Fibroblast of lung (primary cell): ENCODE results near the gene UCKL1.

Source experiments
- EZH2 ChIP-seq: IDR thresholded peaks from 2 replicates; pipeline ENCODE4 v1.5.1; 2012; ENCODE audit warnings: low read length, control low read depth, mild to moderate bottlenecking; ENCODE audit errors: missing control alignments
- TF ChIP-seq, protein P1 (sequence below), 2 donors: IDR thresholded peaks in 1 of 2; conservative IDR thresholded peaks in 1 of 2; 1 replicate in 1 of 2; 2 replicates in 1 of 2; pipeline ENCODE4 v1.5.1; 2011 to 2012; ENCODE audit warnings: low read length in 2 of 2, control low read depth in 1 of 2, inconsistent platforms in 1 of 2, low read depth in 1 of 2, mild to moderate bottlenecking in 1 of 2

DNA sequence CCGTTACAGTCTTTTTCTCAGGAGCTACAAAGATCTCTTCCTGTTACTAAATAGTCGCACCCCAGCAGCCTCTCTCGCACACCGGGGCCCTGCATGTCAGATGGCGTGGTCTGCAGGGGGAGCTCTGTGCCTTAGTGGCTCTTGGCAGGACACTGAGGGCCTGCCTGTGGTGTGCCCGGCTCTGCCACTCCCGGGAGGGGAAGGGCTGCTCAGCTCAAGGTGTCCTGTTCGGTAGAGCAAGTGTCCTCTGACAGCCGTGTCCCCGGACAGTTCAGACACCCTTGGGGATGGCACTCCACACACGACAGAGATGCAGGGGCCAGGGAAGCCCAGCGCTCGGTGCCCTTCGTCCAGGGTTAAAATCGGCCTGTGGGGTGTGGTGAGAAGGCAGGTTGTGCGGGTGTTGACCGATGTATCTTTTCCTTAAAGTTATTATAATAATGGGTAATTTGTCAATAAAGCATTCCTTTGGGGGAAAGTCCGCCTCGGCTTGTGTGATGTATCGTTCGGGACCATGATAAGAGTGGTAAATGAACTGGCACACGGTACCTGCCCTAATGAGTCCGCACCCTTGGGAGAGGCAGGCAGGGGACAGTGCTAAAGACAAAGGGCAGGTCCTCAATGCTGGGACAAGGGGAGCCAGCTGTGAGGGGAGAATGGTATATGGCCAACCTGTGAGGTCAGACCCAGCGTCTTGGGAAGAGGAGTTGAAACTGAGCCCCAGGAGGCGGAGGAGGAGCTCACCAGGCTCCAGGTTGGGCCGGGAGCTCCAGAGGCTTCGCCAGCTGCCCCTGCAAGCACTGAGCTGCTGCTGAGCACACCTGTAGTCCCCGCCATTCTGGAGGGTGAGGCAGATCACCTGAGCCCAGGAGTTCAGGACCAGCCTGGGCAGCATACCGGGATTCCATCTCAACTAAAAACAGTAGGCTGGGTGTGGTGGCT lies 64.9 kb downstream of the UCKL1 start:
- TF ChIP-seq, protein P1, sequence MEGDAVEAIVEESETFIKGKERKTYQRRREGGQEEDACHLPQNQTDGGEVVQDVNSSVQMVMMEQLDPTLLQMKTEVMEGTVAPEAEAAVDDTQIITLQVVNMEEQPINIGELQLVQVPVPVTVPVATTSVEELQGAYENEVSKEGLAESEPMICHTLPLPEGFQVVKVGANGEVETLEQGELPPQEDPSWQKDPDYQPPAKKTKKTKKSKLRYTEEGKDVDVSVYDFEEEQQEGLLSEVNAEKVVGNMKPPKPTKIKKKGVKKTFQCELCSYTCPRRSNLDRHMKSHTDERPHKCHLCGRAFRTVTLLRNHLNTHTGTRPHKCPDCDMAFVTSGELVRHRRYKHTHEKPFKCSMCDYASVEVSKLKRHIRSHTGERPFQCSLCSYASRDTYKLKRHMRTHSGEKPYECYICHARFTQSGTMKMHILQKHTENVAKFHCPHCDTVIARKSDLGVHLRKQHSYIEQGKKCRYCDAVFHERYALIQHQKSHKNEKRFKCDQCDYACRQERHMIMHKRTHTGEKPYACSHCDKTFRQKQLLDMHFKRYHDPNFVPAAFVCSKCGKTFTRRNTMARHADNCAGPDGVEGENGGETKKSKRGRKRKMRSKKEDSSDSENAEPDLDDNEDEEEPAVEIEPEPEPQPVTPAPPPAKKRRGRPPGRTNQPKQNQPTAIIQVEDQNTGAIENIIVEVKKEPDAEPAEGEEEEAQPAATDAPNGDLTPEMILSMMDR (conservative IDR thresholded peaks at IDR 0.05 in 1 of 2, IDR thresholded peaks at IDR 0.05 in 1 of 2; ENCODE audit: low read depth in 1 of 2, low read length in 2 of 2) = no peak
- TF ChIP-seq EZH2 = no peak
